ENCODE measurements around the gene VCAN.

The VCAN gene

DNA sequence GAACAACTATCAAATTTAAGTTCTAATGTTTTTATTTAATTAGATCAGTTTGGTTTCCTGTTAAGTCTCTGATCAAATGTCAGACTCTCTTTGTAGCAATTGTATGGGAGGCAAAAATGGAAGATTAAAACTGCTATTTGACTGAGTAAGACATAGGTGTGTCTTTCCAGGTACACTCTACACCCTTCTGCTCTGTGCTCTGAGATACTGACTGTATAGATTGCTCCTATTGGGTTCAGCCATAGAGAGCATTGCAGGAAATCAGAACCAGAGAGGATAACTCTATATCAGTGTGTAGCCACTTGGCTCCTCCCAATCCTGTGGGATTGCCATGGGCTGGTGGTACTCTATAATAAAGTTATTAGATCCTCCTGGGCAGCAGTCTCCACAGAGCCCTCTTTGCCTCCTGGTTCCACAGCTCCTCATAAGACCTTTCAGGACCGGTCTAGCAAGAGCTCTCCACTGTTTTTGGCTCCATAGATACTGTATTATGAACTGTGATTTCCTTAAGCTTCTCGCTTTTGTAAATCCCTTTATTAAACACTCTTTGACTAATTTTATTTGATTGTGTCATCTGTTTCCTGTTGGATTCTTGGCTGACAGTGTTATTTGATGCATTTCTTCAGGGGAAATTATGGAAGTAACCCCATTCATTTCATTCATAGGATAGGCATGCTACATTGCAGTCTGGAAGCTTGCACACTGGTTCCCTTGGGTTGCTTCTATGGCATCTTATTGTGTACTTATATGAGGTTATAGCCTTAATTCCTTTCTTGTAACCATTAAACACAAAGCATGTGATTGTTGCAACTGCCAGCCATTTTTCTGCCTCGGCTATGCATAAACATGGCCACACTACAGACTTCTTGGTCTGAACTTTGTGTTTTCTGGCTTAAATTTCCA lies 115.6 kb downstream of the VCAN start:
- Histone ChIP-seq H3K4me3 (ENCODE audit: low read depth, low read length) (no peak overlapping the region), H3K27ac (ENCODE audit: extremely low read depth, low read depth, low read length) (no peak overlapping the region), H3K4me1 (ENCODE audit: control insufficient read depth, insufficient read depth, low read length) (no peaks in the 10 kb centered on the region), H3K36me3 (ENCODE audit: control insufficient read depth in 2 of 2, insufficient read depth in 1 of 2, low read length in 2 of 2) (peaks cover 2 to 5% of the 10 kb centered on the region in 2 experiments; a peak in 1 of 3 replicates), H3K9me3 (ENCODE audit: control insufficient read depth, insufficient read depth, low read depth, low read length) (no peaks in the 10 kb centered on the region)
- TF ChIP-seq ZNF747 (tag by site-specific recombination; IDR thresholded peaks at IDR 0.05), result no peak
- TF ChIP-seq ZNF660 (tag by site-specific recombination; IDR thresholded peaks at IDR 0.05), result no peak
- no peak for TF ChIP-seq ZNF777 (tag by site-specific recombination; IDR thresholded peaks at IDR 0.05; ENCODE audit: borderline replicate concordance)
- no peak for TF ChIP-seq SALL2 (tag by site-specific recombination; IDR thresholded peaks at IDR 0.05; ENCODE audit: borderline replicate concordance)
- no peak for TF ChIP-seq ZNF529 (tag by site-specific recombination; IDR thresholded peaks at IDR 0.05; ENCODE audit: insufficient replicate concordance)
- no peak for TF ChIP-seq ZNF776 (tag by site-specific recombination; IDR thresholded peaks at IDR 0.05; ENCODE audit: borderline replicate concordance)
- TF ChIP-seq ZNF174 (tag by site-specific recombination; IDR thresholded peaks at IDR 0.05), result no peak
- no peak for TF ChIP-seq ZNF548 (tag by site-specific recombination; IDR thresholded peaks at IDR 0.05)
- no peak for TF ChIP-seq ZNF248 (tag by site-specific recombination; IDR thresholded peaks at IDR 0.05)
- TF ChIP-seq, protein P1, sequence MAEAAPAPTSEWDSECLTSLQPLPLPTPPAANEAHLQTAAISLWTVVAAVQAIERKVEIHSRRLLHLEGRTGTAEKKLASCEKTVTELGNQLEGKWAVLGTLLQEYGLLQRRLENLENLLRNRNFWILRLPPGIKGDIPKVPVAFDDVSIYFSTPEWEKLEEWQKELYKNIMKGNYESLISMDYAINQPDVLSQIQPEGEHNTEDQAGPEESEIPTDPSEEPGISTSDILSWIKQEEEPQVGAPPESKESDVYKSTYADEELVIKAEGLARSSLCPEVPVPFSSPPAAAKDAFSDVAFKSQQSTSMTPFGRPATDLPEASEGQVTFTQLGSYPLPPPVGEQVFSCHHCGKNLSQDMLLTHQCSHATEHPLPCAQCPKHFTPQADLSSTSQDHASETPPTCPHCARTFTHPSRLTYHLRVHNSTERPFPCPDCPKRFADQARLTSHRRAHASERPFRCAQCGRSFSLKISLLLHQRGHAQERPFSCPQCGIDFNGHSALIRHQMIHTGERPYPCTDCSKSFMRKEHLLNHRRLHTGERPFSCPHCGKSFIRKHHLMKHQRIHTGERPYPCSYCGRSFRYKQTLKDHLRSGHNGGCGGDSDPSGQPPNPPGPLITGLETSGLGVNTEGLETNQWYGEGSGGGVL (tag by site-specific recombination; IDR thresholded peaks at IDR 0.05), result no peak
- TF ChIP-seq GLIS2 (tag by site-specific recombination; IDR thresholded peaks at IDR 0.05), result no peak
- CTCF ChIA-PET, result interaction anchor here (1.4 kb wide), 1 partner anchor 21 kb away, joined by 3 read pairs; no protein-coding TSS in a partner anchor
- POLR2A ChIA-PET, result no interaction called here

DNA sequence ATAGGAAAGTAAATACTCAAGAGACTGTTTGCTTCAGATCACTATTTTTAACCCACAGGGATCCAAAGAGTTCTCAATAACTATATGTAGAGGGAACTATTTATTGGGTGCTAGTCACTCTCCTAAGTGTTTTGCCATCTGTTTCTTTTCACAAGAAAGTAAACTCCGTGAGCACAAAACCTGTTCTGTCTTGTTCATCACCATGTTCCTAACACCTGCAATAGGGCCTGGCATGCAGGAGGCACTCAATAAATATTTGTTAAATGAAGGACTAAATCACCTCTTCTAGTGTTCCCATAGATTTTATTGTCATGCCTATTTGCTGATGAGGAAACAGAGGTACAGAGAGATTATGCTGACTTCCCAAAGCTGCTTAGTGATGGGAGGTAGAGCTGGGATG lies 118.2 kb downstream of the VCAN start:
- CTCF ChIA-PET, result interaction anchor here (0.7 kb wide), 1 partner anchor 19 kb away, joined by 3 read pairs; no protein-coding TSS in a partner anchor
- Histone ChIP-seq H3K27ac (ENCODE audit: extremely low read depth, low read depth, low read length) (no peak overlapping the region), H3K4me1 (ENCODE audit: control insufficient read depth, insufficient read depth, low read length) (no peaks in the 10 kb centered on the region), H3K4me3 (ENCODE audit: low read depth, low read length) (no peak overlapping the region), H3K36me3 (ENCODE audit: control insufficient read depth in 2 of 2, insufficient read depth in 1 of 2, low read length in 2 of 2) (no peaks in the 10 kb centered on the region), H3K9me3 (ENCODE audit: control insufficient read depth, insufficient read depth, low read depth, low read length) (no peaks in the 10 kb centered on the region)
- POLR2A ChIA-PET, result no interaction called here
- TF ChIP-seq MEIS1 (CRISPR knock-in tag; IDR thresholded peaks at IDR 0.05; ENCODE audit: borderline replicate concordance) (no peak), ZNF266 (tag by site-specific recombination; IDR thresholded peaks at IDR 0.05; ENCODE audit: low read depth) (no peak), ZFP37 (tag by site-specific recombination; IDR thresholded peaks at IDR 0.05) (no peak), ZNF2 (tag by site-specific recombination; IDR thresholded peaks at IDR 0.05) (no peak), ZNF626 (tag by site-specific recombination; IDR thresholded peaks at IDR 0.05) (no peak)
- TF ChIP-seq, protein P2, sequence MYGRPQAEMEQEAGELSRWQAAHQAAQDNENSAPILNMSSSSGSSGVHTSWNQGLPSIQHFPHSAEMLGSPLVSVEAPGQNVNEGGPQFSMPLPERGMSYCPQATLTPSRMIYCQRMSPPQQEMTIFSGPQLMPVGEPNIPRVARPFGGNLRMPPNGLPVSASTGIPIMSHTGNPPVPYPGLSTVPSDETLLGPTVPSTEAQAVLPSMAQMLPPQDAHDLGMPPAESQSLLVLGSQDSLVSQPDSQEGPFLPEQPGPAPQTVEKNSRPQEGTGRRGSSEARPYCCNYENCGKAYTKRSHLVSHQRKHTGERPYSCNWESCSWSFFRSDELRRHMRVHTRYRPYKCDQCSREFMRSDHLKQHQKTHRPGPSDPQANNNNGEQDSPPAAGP (tag by site-specific recombination; IDR thresholded peaks at IDR 0.05), result no peak

DNA sequence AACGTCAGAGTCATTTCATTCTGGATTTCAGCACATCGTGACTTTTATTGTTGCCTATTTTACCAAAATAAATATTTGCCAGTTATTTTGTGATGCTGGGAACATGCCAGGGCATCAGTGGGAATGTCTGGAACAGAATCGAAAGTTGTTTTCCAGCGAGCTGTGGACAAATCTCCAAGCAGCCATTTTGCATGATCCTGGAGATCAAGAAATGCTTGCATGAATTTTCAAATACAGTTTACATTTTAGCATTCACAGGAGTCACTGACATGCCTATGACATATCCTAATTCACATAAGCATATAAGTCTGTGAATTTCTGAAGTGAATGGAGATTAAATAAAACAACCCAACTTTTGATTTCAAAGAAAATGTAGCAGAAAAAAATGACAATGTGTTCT lies 119.4 kb downstream of the VCAN start:
- Histone ChIP-seq H3K4me3 (ENCODE audit: low read depth, low read length) (no peak overlapping the region), H3K27ac (ENCODE audit: extremely low read depth, low read depth, low read length) (no peak overlapping the region), H3K4me1 (ENCODE audit: control insufficient read depth, insufficient read depth, low read length) (no peaks in the 10 kb centered on the region), H3K9me3 (ENCODE audit: control insufficient read depth, insufficient read depth, low read depth, low read length) (no peaks in the 10 kb centered on the region), H3K36me3 (ENCODE audit: control insufficient read depth in 2 of 2, insufficient read depth in 1 of 2, low read length in 2 of 2) (no peaks in the 10 kb centered on the region)
- CTCF ChIA-PET, result no interaction called here
- POLR2A ChIA-PET, result no interaction called here
- no peak for TF ChIP-seq IKZF3 (tag by site-specific recombination; IDR thresholded peaks at IDR 0.05)
- no peak for TF ChIP-seq ZNF544 (tag by site-specific recombination; IDR thresholded peaks at IDR 0.05)
- no peak for TF ChIP-seq ZNF626 (tag by site-specific recombination; IDR thresholded peaks at IDR 0.05)
- TF ChIP-seq, protein P3, sequence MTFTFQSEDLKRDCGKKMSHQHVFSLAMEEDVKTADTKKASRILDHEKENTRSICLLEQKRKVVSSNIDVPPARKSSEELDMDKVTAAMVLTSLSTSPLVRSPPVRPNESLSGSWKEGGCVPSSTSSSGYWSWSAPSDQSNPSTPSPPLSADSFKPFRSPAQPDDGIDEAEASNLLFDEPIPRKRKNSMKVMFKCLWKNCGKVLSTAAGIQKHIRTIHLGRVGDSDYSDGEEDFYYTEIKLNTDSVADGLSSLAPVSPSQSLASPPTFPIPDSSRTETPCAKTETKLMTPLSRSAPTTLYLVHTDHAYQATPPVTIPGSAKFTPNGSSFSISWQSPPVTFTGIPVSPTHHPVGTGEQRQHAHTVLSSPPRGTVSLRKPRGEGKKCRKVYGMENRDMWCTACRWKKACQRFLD (tag by site-specific recombination; IDR thresholded peaks at IDR 0.05), result no peak
- TF ChIP-seq ZNF596 (tag by site-specific recombination; IDR thresholded peaks at IDR 0.05), result no peak
- TF ChIP-seq ZNF157 (tag by site-specific recombination; IDR thresholded peaks at IDR 0.05), result no peak
- TF ChIP-seq ZNF530 (tag by site-specific recombination; IDR thresholded peaks at IDR 0.05; ENCODE audit: low read depth), result no peak
- TF ChIP-seq ZNF843 (tag by site-specific recombination; IDR thresholded peaks at IDR 0.05), result no peak
- no peak for TF ChIP-seq FEZF1 (tag by site-specific recombination; IDR thresholded peaks at IDR 0.05)
- no peak for TF ChIP-seq ZNF473 (tag by site-specific recombination; IDR thresholded peaks at IDR 0.05)
- no peak for TF ChIP-seq ZNF654 (tag by site-specific recombination; IDR thresholded peaks at IDR 0.05; ENCODE audit: low read depth)
- TF ChIP-seq GLIS2 (tag by site-specific recombination; IDR thresholded peaks at IDR 0.05), result no peak

All from HEK293 (cell line).